SJSA1 (cell line): ENCODE measurements around the gene AQP1. TPM values are rescaled to one million over a fixed set of nuclear protein-coding genes. Genes with fewer than 3 reads are reported as not detected.

Experiments
- total RNA-seq: library from RNA; depleted of rRNA; stranded (reverse); fragments of >200 nt; shearing (Covaris generic); gene quantifications from 2 replicates; pipeline ENCODE4 v1.2.3, GENCODE V29; 2014; rRNA removed

The AQP1 gene
- total RNA-seq, 1 experiment from 2014 or later, result 0.18 TPM

Other genes with a start within 250 kb of the AQP1 start
- not detected in 2 replicates for gene CRHR2, start 229.4 kb upstream of the AQP1 start, total RNA-seq
- gene INMT, start 159.7 kb upstream of the AQP1 start, total RNA-seq, result 0.08 and 0.19 TPM in 2 replicates
- gene MINDY4, start 140.4 kb upstream of the AQP1 start, total RNA-seq, result 0.85 and 2.0 TPM in 2 replicates
- gene GHRHR, start 52.1 kb downstream of the AQP1 start, total RNA-seq, result not detected in 2 replicates
- not detected in 2 replicates for gene ADCYAP1R1, start 140.5 kb downstream of the AQP1 start, total RNA-seq